ENCODE data around the gene PRPF4.

The PRPF4 gene

GRCh38 chr9:113315231-113315630, 39.8 kb downstream of the PRPF4 start:
- no peak for DNase-seq

GRCh38 chr9:113316030-113316429, 40.6 kb downstream of the PRPF4 start:
- no peak for DNase-seq

GRCh38 chr9:113317777-113318176, 42.3 kb downstream of the PRPF4 start:
- no peak for DNase-seq

GRCh38 chr9:113319054-113319453, 43.6 kb downstream of the PRPF4 start:
- DNase-seq = no peak

GRCh38 chr9:113320051-113320450, 44.6 kb downstream of the PRPF4 start:
- DNase-seq = no peak

GRCh38 chr9:113322671-113323070, 47.2 kb downstream of the PRPF4 start:
- DNase-seq = no peak

GRCh38 chr9:113326230-113326629, 50.8 kb downstream of the PRPF4 start:
- no peak for DNase-seq

GRCh38 chr9:113328045-113328782, 52.8 kb downstream of the PRPF4 start:
- no peak for DNase-seq

GRCh38 chr9:113331780-113332179, 56.3 kb downstream of the PRPF4 start:
- no peak for DNase-seq

GRCh38 chr9:113337714-113338113, 62.3 kb downstream of the PRPF4 start:
- no peak for DNase-seq

GRCh38 chr9:113340011-113340699, 64.7 kb downstream of the PRPF4 start, which contains the start of gene WDR31:
TSS of gene WDR31 (minus strand) at chr9:113340275. CDS start at chr9:113332022, 8,253 bp downstream.
- DNase-seq = peak; percentile 81

- peak; percentile 20 for DNase-seq
Measured at GRCh38 chr9:113341712-113342410, 66.4 kb downstream of the PRPF4 start.

Data from CD4-positive, alpha-beta T cell treated with Interleukin-12 subunit alpha and Interleukin-12 subunit beta, for 1 hour (primary cell).